ENCODE measurements around the gene SERPINB1. TPM values are rescaled to one million over a fixed set of nuclear protein-coding genes. Genes with fewer than 3 reads are reported as not detected.

The SERPINB1 gene
- total and polyA plus RNA-seq, 3 donors from 2014 or later, result 15.0 to 19.6 (median 19.4) TPM

GRCh38 chr6:2819115-2819514, 22.5 kb downstream of the SERPINB1 start:
- H3K4me1 ChIP-seq, result peaks cover 14% of the 10 kb centered on the region
- H3K36me3 ChIP-seq (ENCODE audit: low read depth, missing control alignments), result no peaks in the 10 kb centered on the region
- H3K27me3 ChIP-seq, result no peaks in the 10 kb centered on the region
- no peak overlapping the region for H3K4me3 ChIP-seq
- no peak for DNase-seq
- no peaks in the 10 kb centered on the region for H3K9me3 ChIP-seq
- TF ChIP-seq POLR2A (IDR thresholded peaks at IDR 0.05) (no peak), CTCF (IDR thresholded peaks at IDR 0.05) (no peak)
- peak overlapping the region in 1 of 2 donors; percentile 14 for H3K27ac ChIP-seq
- WGBS, 2 donors, result 82 to 89% methylated on average over 5 of the region's 5 CpGs
- intact Hi-C loops (cut with DNase I; ENCODE audit: low total_unique reads), result no loop called here

GRCh38 chr6:2818593-2818992, 23.1 kb downstream of the SERPINB1 start:
- no peaks in the 10 kb centered on the region for H3K9me3 ChIP-seq
- H3K4me3 ChIP-seq, result no peak overlapping the region
- DNase-seq, result no peak
- peak overlapping the region in 1 of 2 donors; percentile 14 for H3K27ac ChIP-seq
- H3K27me3 ChIP-seq, result no peaks in the 10 kb centered on the region
- H3K4me1 ChIP-seq, result peaks cover 14% of the 10 kb centered on the region
- intact Hi-C loops (cut with DNase I; ENCODE audit: low total_unique reads), result no loop called here
- WGBS, 2 donors, result 28 to 31% methylated on average over 3 of the region's 3 CpGs
- TF ChIP-seq POLR2A (IDR thresholded peaks at IDR 0.05) (no peak), CTCF (IDR thresholded peaks at IDR 0.05) (no peak)
- no peaks in the 10 kb centered on the region for H3K36me3 ChIP-seq (ENCODE audit: low read depth, missing control alignments)

- no peak overlapping the region for H3K4me3 ChIP-seq
- H3K9me3 ChIP-seq, result no peaks in the 10 kb centered on the region
- intact Hi-C loops (cut with DNase I; ENCODE audit: low total_unique reads), result no loop called here
- peak overlapping the region in 1 of 2 donors; percentile 14 for H3K27ac ChIP-seq
- WGBS, 2 donors, result 26 to 42% methylated on average over 4 of the region's 4 CpGs
- DNase-seq, result no peak
- H3K36me3 ChIP-seq (ENCODE audit: low read depth, missing control alignments), result no peaks in the 10 kb centered on the region
- no peak for TF ChIP-seq CTCF (IDR thresholded peaks at IDR 0.05)
- TF ChIP-seq POLR2A (IDR thresholded peaks at IDR 0.05), result no peak
- H3K4me1 ChIP-seq, result peaks cover 14% of the 10 kb centered on the region
- H3K27me3 ChIP-seq, result no peaks in the 10 kb centered on the region
Observed at GRCh38 chr6:2817903-2818443, 23.7 kb downstream of the SERPINB1 start.

GRCh38 chr6:2816158-2816557, 25.5 kb downstream of the SERPINB1 start:
- H3K4me1 ChIP-seq, result peaks cover 14% of the 10 kb centered on the region
- no peak overlapping the region for H3K27ac ChIP-seq
- H3K27me3 ChIP-seq, result no peaks in the 10 kb centered on the region
- no peak for DNase-seq
- H3K36me3 ChIP-seq (ENCODE audit: low read depth, missing control alignments), result no peaks in the 10 kb centered on the region
- intact Hi-C loops (cut with DNase I; ENCODE audit: low total_unique reads), result no loop called here
- TF ChIP-seq CTCF (IDR thresholded peaks at IDR 0.05), result no peak
- TF ChIP-seq POLR2A (IDR thresholded peaks at IDR 0.05), result no peak
- H3K4me3 ChIP-seq, result no peak overlapping the region
- H3K9me3 ChIP-seq, result no peaks in the 10 kb centered on the region

GRCh38 chr6:2812695-2813094, 29.0 kb downstream of the SERPINB1 start:
- H3K36me3 ChIP-seq (ENCODE audit: low read depth, missing control alignments), result no peaks in the 10 kb centered on the region
- no peak overlapping the region for H3K27ac ChIP-seq
- intact Hi-C loops (cut with DNase I; ENCODE audit: low total_unique reads), result no loop called here
- no peaks in the 10 kb centered on the region for H3K4me1 ChIP-seq
- H3K4me3 ChIP-seq, result no peak overlapping the region
- WGBS, 2 donors, result 95 to 97% methylated on average over 3 of the region's 3 CpGs
- TF ChIP-seq POLR2A (IDR thresholded peaks at IDR 0.05) (no peak), CTCF (IDR thresholded peaks at IDR 0.05) (no peak)
- DNase-seq, result no peak
- no peaks in the 10 kb centered on the region for H3K9me3 ChIP-seq
- H3K27me3 ChIP-seq, result no peaks in the 10 kb centered on the region

Measured in testis (tissue), 3 donors.